Measurements from ENCODE around the gene PLEKHG7. TPM values are rescaled to one million over a fixed set of nuclear protein-coding genes. Genes with fewer than 3 reads are reported as not detected.

PLEKHG7 gene
- total RNA-seq, 1 donor from 2014 or later = 0.52 TPM

DNA sequence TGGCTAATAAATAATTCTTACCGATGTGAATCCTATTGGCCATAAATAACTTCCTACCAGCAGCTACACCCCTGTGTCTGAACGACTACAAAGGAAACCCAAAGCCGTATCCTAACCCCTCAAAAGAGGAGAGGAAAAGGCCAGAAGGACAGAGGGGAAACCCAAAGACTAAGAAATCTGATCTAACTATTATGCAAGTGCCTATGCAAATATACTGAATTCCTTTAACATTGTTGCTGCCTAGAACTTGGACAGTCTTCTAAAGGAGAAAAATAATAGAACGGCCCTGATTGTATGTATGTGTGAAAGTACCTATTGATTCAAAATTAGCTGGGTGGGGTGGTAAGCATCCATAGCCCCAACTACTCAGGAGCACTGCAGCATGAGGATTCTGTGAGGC, 997 bp downstream of the PLEKHG7 start:
- Histone ChIP-seq H3K4me1 (ENCODE audit: control insufficient read depth in 3 of 3, insufficient read depth in 3 of 3, low read length in 3 of 3) (no peaks in the 10 kb centered on the region), H3K27ac (ENCODE audit: low read depth, low read length) (no peak overlapping the region), H3K9ac (ENCODE audit: low read depth in 1 of 3, low read length in 3 of 3) (no peak overlapping the region), H3K9me3 (ENCODE audit: control insufficient read depth in 3 of 3, low read length in 3 of 3) (no peaks in the 10 kb centered on the region), H3K36me3 (ENCODE audit: control insufficient read depth in 3 of 3, insufficient read depth in 3 of 3, low read length in 3 of 3) (no peaks in the 10 kb centered on the region), H3K4me3 (ENCODE audit: low read length in 3 of 3) (no peak overlapping the region), H3K27me3 (ENCODE audit: control insufficient read depth in 3 of 3, insufficient read depth in 3 of 3, low read length in 3 of 3) (no peaks in the 10 kb centered on the region)

DNA sequence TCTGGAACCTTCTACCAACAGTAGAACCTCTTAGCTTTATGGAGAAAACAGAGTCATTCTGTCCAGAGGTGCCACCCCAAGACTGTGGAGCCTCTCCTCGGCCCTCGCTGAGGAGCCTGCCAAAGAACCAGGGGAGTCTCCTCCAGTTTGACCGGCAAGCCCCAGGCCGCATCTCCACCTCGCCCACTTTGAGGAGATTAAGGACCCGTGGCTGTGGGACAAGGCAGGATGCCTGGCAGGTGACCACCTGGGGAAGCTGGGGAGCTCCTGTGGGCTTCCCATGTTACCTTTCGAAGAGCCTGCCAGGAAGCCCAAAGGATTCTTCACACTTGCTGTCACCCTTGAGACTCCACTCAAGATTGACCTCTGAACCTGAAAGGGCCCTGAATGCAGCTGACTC, 3.8 kb downstream of the PLEKHG7 start:
- Histone ChIP-seq H3K27ac (ENCODE audit: low read depth, low read length) (no peak overlapping the region), H3K36me3 (ENCODE audit: control insufficient read depth in 3 of 3, insufficient read depth in 3 of 3, low read length in 3 of 3) (no peaks in the 10 kb centered on the region), H3K9me3 (ENCODE audit: control insufficient read depth in 3 of 3, low read length in 3 of 3) (no peaks in the 10 kb centered on the region), H3K4me3 (ENCODE audit: low read length in 3 of 3) (no peak overlapping the region), H3K4me1 (ENCODE audit: control insufficient read depth in 3 of 3, insufficient read depth in 3 of 3, low read length in 3 of 3) (no peaks in the 10 kb centered on the region), H3K27me3 (ENCODE audit: control insufficient read depth in 3 of 3, insufficient read depth in 3 of 3, low read length in 3 of 3) (no peaks in the 10 kb centered on the region), H3K9ac (ENCODE audit: low read depth in 1 of 3, low read length in 3 of 3) (no peak overlapping the region)

DNA sequence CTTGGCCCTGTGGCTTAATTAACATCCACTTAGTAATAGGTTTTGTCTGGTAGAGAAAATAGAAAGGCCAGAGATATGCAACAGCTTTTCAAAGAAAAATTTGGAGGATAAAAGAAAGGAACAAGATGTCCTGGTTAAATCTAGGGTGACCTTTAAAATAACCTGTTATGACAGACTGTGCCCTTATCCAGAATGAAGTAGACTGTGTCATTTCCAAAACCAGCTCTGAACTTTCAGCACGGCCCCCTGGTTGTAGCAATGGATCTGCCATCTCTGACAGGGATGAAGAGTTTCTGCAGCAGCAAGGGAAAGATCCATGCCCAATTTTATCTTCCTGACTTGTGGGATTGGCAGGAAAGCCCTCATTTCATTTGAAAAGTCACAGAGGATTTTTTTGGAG, 5.1 kb downstream of the PLEKHG7 start:
- Histone ChIP-seq H3K27me3 (ENCODE audit: control insufficient read depth in 3 of 3, insufficient read depth in 3 of 3, low read length in 3 of 3) (no peaks in the 10 kb centered on the region), H3K36me3 (ENCODE audit: control insufficient read depth in 3 of 3, insufficient read depth in 3 of 3, low read length in 3 of 3) (no peaks in the 10 kb centered on the region), H3K4me3 (ENCODE audit: low read length in 3 of 3) (no peak overlapping the region), H3K9me3 (ENCODE audit: control insufficient read depth in 3 of 3, low read length in 3 of 3) (no peaks in the 10 kb centered on the region), H3K27ac (ENCODE audit: low read depth, low read length) (no peak overlapping the region), H3K9ac (ENCODE audit: low read depth in 1 of 3, low read length in 3 of 3) (no peak overlapping the region), H3K4me1 (ENCODE audit: control insufficient read depth in 3 of 3, insufficient read depth in 3 of 3, low read length in 3 of 3) (no peaks in the 10 kb centered on the region)

DNA sequence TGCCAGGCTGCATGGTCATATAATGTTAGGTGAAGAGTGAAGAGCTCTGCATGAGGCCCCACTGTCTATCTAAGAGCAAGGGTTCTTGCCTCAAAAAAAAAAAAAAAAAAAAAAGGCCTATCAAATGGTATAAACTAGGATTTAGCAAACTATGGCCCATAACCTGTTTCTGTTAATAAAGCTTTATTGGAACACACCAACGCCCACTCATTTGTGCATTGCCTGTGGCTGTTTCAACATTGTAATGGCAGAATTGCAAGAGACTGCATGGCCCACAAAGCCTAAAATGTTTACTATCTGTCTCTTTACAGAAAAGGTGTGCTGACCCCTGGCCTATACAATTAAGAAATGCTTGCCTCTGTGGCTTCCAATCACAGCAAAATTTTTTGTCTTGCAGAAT, 12.8 kb downstream of the PLEKHG7 start:
- no peaks in the 10 kb centered on the region for H3K36me3 ChIP-seq (ENCODE audit: control insufficient read depth in 3 of 3, insufficient read depth in 3 of 3, low read length in 3 of 3)
- no peaks in the 10 kb centered on the region for H3K27me3 ChIP-seq (ENCODE audit: control insufficient read depth in 3 of 3, insufficient read depth in 3 of 3, low read length in 3 of 3)
- H3K9me3 ChIP-seq (ENCODE audit: control insufficient read depth in 3 of 3, low read length in 3 of 3) = no peaks in the 10 kb centered on the region
- no peak overlapping the region for H3K27ac ChIP-seq (ENCODE audit: low read depth, low read length)
- no peak overlapping the region for H3K9ac ChIP-seq (ENCODE audit: low read depth in 1 of 3, low read length in 3 of 3)
- no peak overlapping the region for H3K4me3 ChIP-seq (ENCODE audit: low read length in 3 of 3)
- H3K4me1 ChIP-seq (ENCODE audit: control insufficient read depth in 3 of 3, insufficient read depth in 3 of 3, low read length in 3 of 3) = peaks cover 0 to 3% (median 0%) of the 10 kb centered on the region in 3 donors

DNA sequence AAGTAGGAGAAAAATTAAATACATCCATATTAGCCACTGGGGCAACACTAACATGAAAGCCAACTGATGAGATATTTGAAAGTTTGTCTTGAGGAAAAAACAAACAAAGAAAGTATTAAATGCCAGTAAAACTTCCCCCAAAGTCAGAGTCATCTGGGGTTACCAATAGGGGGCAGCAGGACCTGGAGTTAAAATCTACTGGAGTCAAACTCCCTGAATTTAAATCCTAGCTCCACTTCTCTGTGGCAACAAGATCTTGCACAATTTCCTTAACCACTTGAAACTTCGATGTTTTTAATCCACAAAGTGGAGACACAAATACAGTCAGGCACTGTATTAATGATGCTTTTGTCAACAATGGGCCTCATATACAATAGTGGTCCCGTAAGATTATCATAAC, 14.4 kb downstream of the PLEKHG7 start:
- H3K9me3 ChIP-seq (ENCODE audit: control insufficient read depth in 3 of 3, low read length in 3 of 3) = no peaks in the 10 kb centered on the region
- no peaks in the 10 kb centered on the region for H3K27me3 ChIP-seq (ENCODE audit: control insufficient read depth in 3 of 3, insufficient read depth in 3 of 3, low read length in 3 of 3)
- H3K27ac ChIP-seq (ENCODE audit: low read depth, low read length) = no peak overlapping the region
- peaks cover 0 to 3% (median 2%) of the 10 kb centered on the region in 3 donors for H3K4me1 ChIP-seq (ENCODE audit: control insufficient read depth in 3 of 3, insufficient read depth in 3 of 3, low read length in 3 of 3)
- no peaks in the 10 kb centered on the region for H3K36me3 ChIP-seq (ENCODE audit: control insufficient read depth in 3 of 3, insufficient read depth in 3 of 3, low read length in 3 of 3)
- H3K4me3 ChIP-seq (ENCODE audit: low read length in 3 of 3) = no peak overlapping the region
- H3K9ac ChIP-seq (ENCODE audit: low read depth in 1 of 3, low read length in 3 of 3) = no peak overlapping the region

DNA sequence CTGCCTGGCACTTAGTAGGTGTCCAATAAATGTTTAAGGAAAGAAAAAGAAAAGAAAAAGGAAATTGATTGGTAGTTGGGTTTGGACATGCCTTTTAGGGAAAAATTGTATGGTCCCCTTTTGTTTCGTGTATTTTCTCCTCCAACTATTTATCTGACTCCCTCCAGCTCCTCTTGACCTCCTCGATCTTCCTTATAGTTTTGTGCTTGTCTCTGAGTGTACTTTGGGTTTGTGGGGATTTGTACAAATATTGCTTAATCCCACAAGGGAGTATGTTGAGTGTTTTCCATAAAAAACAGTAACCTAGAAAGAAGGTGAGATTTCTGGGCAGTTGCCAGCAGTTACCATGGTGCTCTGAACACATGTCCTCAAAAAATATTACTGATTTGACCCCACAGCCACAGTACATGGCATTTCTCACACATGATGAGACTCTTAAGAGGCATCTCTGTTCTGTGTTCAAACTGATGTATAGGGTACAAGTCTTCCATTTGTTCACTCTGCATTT, 15.7 kb downstream of the PLEKHG7 start:
- peaks cover 0 to 3% (median 2%) of the 10 kb centered on the region in 3 donors for H3K4me1 ChIP-seq (ENCODE audit: control insufficient read depth in 3 of 3, insufficient read depth in 3 of 3, low read length in 3 of 3)

DNA sequence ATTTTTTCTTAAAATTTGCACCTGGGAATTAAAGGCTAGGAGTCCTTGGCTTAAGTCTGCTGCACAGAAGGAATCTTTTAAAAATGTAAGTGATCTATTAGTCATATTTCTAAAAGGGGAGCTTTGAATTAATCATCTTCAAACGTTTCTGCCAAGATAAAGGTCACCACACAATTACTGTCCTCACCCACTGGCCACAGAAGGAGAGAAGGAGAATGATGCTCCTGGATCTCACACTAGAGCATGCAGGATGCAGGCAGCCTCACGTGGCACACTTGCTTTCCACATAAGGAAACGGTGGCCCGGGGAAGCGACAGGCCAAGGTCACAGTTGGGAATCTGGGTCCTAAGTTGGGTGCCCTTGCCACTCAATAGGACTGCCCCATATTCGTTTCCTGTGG, 16.9 kb downstream of the PLEKHG7 start:
- Histone ChIP-seq H3K9ac (ENCODE audit: low read depth in 1 of 3, low read length in 3 of 3) (no peak overlapping the region), H3K4me1 (ENCODE audit: control insufficient read depth in 3 of 3, insufficient read depth in 3 of 3, low read length in 3 of 3) (peaks cover 0 to 3% (median 2%) of the 10 kb centered on the region in 3 donors), H3K9me3 (ENCODE audit: control insufficient read depth in 3 of 3, low read length in 3 of 3) (peaks cover 0 to 2% (median 0%) of the 10 kb centered on the region in 3 donors), H3K36me3 (ENCODE audit: control insufficient read depth in 3 of 3, insufficient read depth in 3 of 3, low read length in 3 of 3) (no peaks in the 10 kb centered on the region), H3K4me3 (ENCODE audit: low read length in 3 of 3) (no peak overlapping the region), H3K27ac (ENCODE audit: low read depth, low read length) (no peak overlapping the region), H3K27me3 (ENCODE audit: control insufficient read depth in 3 of 3, insufficient read depth in 3 of 3, low read length in 3 of 3) (no peaks in the 10 kb centered on the region)

More for the DNA sequence above, 15.7 kb downstream of the PLEKHG7 start:
- H3K27me3 ChIP-seq (ENCODE audit: control insufficient read depth in 3 of 3, insufficient read depth in 3 of 3, low read length in 3 of 3) = no peaks in the 10 kb centered on the region
- H3K4me3 ChIP-seq (ENCODE audit: low read length in 3 of 3) = no peak overlapping the region
- H3K9ac ChIP-seq (ENCODE audit: low read depth in 1 of 3, low read length in 3 of 3) = no peak overlapping the region
- H3K27ac ChIP-seq (ENCODE audit: low read depth, low read length) = no peak overlapping the region
- no peaks in the 10 kb centered on the region for H3K36me3 ChIP-seq (ENCODE audit: control insufficient read depth in 3 of 3, insufficient read depth in 3 of 3, low read length in 3 of 3)
- no peaks in the 10 kb centered on the region for H3K9me3 ChIP-seq (ENCODE audit: control insufficient read depth in 3 of 3, low read length in 3 of 3)

DNA sequence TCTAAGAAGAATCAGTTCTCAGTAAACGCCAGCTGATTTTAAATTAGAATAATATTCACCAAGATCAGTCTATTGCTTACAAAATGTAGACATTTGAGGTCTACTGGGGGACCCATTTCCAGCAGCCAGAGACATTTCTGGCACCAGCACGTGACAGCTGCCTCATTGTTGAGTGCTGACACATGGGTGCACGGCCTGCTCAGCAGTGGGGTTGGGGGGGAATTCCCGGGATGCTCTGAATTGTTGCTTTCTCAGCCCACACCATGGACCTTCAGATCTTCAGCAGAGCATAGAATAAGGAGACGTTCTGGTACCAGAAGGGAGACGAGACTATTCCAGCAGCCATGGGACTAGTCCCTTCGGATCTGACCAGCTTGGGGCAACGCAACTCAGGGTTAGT, 18.3 kb downstream of the PLEKHG7 start:
- Histone ChIP-seq H3K9me3 (ENCODE audit: control insufficient read depth in 3 of 3, low read length in 3 of 3) (peaks cover 0 to 3% (median 0%) of the 10 kb centered on the region in 3 donors), H3K27ac (ENCODE audit: low read depth, low read length) (no peak overlapping the region), H3K27me3 (ENCODE audit: control insufficient read depth in 3 of 3, insufficient read depth in 3 of 3, low read length in 3 of 3) (no peaks in the 10 kb centered on the region), H3K36me3 (ENCODE audit: control insufficient read depth in 3 of 3, insufficient read depth in 3 of 3, low read length in 3 of 3) (no peaks in the 10 kb centered on the region), H3K4me1 (ENCODE audit: control insufficient read depth in 3 of 3, insufficient read depth in 3 of 3, low read length in 3 of 3) (peaks cover 0 to 3% (median 2%) of the 10 kb centered on the region in 3 donors), H3K4me3 (ENCODE audit: low read length in 3 of 3) (no peak overlapping the region), H3K9ac (ENCODE audit: low read depth in 1 of 3, low read length in 3 of 3) (no peak overlapping the region)

DNA sequence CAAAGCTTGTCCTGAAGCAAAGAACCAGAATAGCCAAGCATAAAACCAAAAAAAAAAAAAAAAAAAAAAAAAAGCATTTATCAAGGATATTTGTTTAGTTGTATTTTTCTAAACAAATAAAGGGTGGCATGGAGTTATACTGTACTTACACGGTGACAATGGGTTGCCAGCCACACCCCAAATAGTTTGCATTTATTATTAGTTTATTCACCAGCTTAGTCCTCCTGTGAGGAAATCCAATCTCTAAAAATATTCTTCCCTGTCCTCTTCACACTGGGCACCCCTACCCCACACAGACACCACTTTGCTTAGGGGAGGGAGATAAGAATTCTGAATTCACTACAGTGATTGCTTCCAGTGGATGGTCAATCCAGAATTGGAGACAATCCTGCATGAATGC, 18.9 kb downstream of the PLEKHG7 start:
- no peak overlapping the region for H3K4me3 ChIP-seq (ENCODE audit: low read length in 3 of 3)
- no peak overlapping the region for H3K27ac ChIP-seq (ENCODE audit: low read depth, low read length)
- peaks cover 0 to 3% (median 0%) of the 10 kb centered on the region in 3 donors for H3K9me3 ChIP-seq (ENCODE audit: control insufficient read depth in 3 of 3, low read length in 3 of 3)
- H3K4me1 ChIP-seq (ENCODE audit: control insufficient read depth in 3 of 3, insufficient read depth in 3 of 3, low read length in 3 of 3) = peaks cover 0 to 3% (median 2%) of the 10 kb centered on the region in 3 donors
- H3K9ac ChIP-seq (ENCODE audit: low read depth in 1 of 3, low read length in 3 of 3) = no peak overlapping the region
- H3K27me3 ChIP-seq (ENCODE audit: control insufficient read depth in 3 of 3, insufficient read depth in 3 of 3, low read length in 3 of 3) = no peaks in the 10 kb centered on the region
- no peaks in the 10 kb centered on the region for H3K36me3 ChIP-seq (ENCODE audit: control insufficient read depth in 3 of 3, insufficient read depth in 3 of 3, low read length in 3 of 3)

DNA sequence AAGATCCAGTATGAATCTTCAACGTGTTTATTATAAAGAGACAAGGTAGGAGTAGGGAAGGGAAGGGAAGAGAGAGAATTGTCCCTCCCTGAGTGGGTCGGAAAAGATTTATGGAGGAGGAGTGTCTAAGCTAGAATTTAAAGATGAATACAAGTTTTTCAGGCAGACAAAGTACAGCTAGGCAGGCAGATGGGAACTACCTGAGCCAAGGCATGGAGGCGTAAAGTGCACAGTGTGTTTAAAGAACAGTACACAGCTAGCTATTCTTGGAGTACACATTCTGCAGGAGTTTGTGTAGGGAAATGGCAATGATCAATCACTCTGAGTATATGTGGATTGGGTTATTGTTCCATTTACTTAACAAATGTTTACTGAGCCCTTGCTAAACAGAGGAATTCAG, 20.1 kb downstream of the PLEKHG7 start:
- H3K27ac ChIP-seq (ENCODE audit: low read depth, low read length) = no peak overlapping the region
- peaks cover 0 to 3% (median 0%) of the 10 kb centered on the region in 3 donors for H3K9me3 ChIP-seq (ENCODE audit: control insufficient read depth in 3 of 3, low read length in 3 of 3)
- H3K4me1 ChIP-seq (ENCODE audit: control insufficient read depth in 3 of 3, insufficient read depth in 3 of 3, low read length in 3 of 3) = peaks cover 0 to 3% (median 2%) of the 10 kb centered on the region in 3 donors
- no peak overlapping the region for H3K9ac ChIP-seq (ENCODE audit: low read depth in 1 of 3, low read length in 3 of 3)
- H3K27me3 ChIP-seq (ENCODE audit: control insufficient read depth in 3 of 3, insufficient read depth in 3 of 3, low read length in 3 of 3) = no peaks in the 10 kb centered on the region
- no peaks in the 10 kb centered on the region for H3K36me3 ChIP-seq (ENCODE audit: control insufficient read depth in 3 of 3, insufficient read depth in 3 of 3, low read length in 3 of 3)
- no peak overlapping the region for H3K4me3 ChIP-seq (ENCODE audit: low read length in 3 of 3)

All from skeletal muscle tissue (tissue), 4 donors.